HG03095 (cell line): ENCODE results near the gene TMEM269.

Experiments used
- ATAC-seq: cut with Tn5 transposase; IDR thresholded peaks from one replicate; pipeline ENCODE4 v1.9.1; 2021; ENCODE audit warnings: moderate library complexity; ENCODE audit not compliant: unreplicated experiment

The TMEM269 gene

GRCh38 chr1:42784946-42785693, at the start of gene TMEM269:
TMEM269 (plus strand) TSS chr1:42784991; CDS start chr1:42789894, 4,903 bp downstream.
- no peak for ATAC-seq

GRCh38 chr1:42735056-42735455, 49.7 kb upstream of the TMEM269 start:
- ATAC-seq: no peak

GRCh38 chr1:42735477-42736105, 49.2 kb upstream of the TMEM269 start:
- no peak for ATAC-seq

- ATAC-seq: no peak
Observed at GRCh38 chr1:42736152-42736551, 48.6 kb upstream of the TMEM269 start.

GRCh38 chr1:42736571-42737200, 48.1 kb upstream of the TMEM269 start:
- no peak for ATAC-seq

- ATAC-seq: no peak
Observed at GRCh38 chr1:42737257-42737656, 47.5 kb upstream of the TMEM269 start.

GRCh38 chr1:42737986-42738677, 46.7 kb upstream of the TMEM269 start:
- ATAC-seq: no peak

- no peak for ATAC-seq
Observed at GRCh38 chr1:42738678-42739226, 46.0 kb upstream of the TMEM269 start.

- ATAC-seq: no peak
Observed at GRCh38 chr1:42739753-42740700, 44.8 kb upstream of the TMEM269 start, which contains the start of gene CLDN19. CLDN19 (minus strand) TSS chr1:42740236; CDS start chr1:42740063, 173 bp downstream.

GRCh38 chr1:42740851-42741580, 43.8 kb upstream of the TMEM269 start:
- no peak for ATAC-seq

GRCh38 chr1:42741706-42742105, 43.1 kb upstream of the TMEM269 start:
- no peak for ATAC-seq

GRCh38 chr1:42742141-42742540, 42.6 kb upstream of the TMEM269 start:
- ATAC-seq: no peak

GRCh38 chr1:42742617-42743316, 42.0 kb upstream of the TMEM269 start:
- no peak for ATAC-seq

- ATAC-seq: no peak
Observed at GRCh38 chr1:42743317-42744147, 41.3 kb upstream of the TMEM269 start.

- ATAC-seq: no peak
Observed at GRCh38 chr1:42744148-42744413, 40.7 kb upstream of the TMEM269 start.

- ATAC-seq: no peak
Observed at GRCh38 chr1:42745851-42746250, 38.9 kb upstream of the TMEM269 start.

GRCh38 chr1:42746436-42747105, 38.2 kb upstream of the TMEM269 start:
- ATAC-seq: no peak

GRCh38 chr1:42747125-42747524, 37.7 kb upstream of the TMEM269 start:
- ATAC-seq: no peak
